GM21528 (cell line): ENCODE measurements around the gene SGMS1.
A peak's percentile ranks its signal among the peaks of the same experiment; 100 is the strongest.

Source experiments
- ATAC-seq: cut with Tn5 transposase; IDR thresholded peaks from one replicate; pipeline ENCODE4 v1.9.1; 2021; ENCODE audit warnings: mild to moderate bottlenecking, moderate library complexity; ENCODE audit not compliant: unreplicated experiment, low FRiP score

The SGMS1 gene

DNA sequence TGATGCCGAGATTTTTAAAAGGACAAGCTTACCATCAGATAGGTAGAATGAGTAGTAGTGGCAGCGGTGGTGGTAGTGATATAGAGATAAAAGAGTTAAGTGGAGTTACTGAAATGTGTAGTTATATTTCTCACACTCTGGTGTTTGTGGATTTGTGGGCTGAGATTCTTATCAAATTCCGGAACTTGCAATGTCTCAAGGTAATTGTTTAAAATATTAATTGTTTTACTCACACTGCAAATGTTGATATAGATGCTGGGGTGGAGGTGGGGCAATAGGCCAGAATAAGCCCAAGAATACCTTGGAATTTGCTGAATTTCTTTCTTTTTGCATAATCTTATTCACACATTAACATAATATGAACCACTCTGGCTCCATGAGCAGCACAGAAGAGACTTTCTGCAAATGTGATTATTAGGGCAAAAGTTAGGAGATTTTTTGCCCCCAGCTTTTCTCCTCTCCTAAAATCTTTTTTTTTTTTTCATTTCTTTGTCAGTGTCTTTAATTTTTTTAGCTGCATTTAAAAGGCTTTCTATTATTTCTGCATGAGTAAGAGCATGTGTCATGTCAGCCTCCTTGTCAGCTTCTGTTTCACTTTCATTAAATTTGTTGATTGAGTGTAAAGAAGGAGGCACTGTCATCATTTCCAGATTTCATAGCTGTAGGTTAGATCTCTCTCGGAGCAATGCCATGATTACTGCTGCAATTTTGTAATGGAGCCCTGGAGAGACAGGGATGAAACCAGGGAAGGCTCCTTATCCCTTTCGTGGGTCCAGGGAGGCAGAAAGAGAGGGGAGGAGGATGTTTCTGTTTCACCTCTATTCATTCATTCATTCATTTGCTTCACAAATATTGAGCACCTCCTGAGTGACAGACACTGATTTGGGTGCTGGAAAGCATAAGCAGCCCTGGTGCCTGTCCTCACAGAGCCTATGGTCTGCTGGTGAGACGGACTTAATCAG is 13.1 kb upstream of the SGMS1 start:
- ATAC-seq: peak; percentile 89

DNA sequence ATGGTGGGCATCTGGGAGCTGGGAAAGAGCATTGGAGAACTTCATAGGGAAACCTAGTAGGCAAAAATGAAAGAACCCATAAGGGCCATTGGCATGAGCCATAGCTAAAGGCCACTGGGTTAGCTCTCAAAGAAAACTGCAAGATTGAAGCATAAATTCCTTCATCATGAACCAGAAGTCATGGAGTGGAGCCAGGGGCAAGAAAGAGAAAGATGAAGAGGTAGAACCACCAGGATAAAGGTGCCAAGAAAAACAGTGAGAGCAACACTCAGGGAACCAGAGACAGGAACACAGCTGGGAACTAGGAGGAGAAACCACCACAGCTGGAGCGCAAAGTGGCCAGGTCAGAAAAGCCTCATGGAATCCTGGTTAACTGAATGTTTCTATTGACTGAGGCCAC is 11.5 kb upstream of the SGMS1 start:
- ATAC-seq: no peak

DNA sequence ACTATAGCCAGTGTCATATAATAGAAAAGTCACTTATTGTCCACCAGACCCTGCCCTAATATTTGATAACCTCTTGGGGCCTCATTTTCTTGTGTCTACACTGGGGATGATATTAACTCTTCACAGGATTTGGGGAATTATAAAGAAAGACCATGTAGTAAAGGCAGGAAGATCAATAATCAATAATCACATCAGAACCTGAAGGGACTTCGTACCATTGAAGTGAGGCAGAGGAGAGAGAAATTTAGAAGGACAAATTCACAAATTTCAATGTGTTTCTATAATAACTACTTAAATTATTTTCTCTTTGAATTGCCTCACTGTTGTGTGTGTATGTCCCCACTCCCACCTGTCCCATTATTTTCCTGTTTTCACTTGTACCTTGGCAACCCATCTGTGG is 10.7 kb upstream of the SGMS1 start:
- ATAC-seq: no peak

- ATAC-seq: no peak
Measured at GRCh38 chr10:50631052-50631451, 7.3 kb upstream of the SGMS1 start.

- no peak for ATAC-seq
Measured at GRCh38 chr10:50629495-50630122, 5.9 kb upstream of the SGMS1 start.

GRCh38 chr10:50627896-50628295 is 4.1 kb upstream of the SGMS1 start:
- ATAC-seq: no peak

DNA sequence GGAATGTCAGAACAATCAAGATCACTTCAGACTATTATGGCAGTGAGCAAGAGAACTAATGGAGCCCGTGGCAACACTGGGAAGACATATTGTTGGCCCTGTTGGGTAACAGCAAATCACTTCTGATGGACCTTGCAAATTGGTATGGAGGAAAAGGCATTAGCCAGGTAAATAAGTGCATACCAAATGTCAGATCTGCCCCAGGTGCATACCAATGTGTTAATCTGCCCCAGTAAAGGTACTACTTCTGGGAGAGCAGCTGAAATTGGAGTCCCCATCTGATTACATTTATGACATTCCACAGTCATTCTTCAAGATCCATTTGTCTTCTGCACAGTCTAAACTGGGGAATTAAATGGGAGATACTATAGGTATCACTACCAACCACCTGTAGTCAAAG is 3.7 kb upstream of the SGMS1 start:
- no peak for ATAC-seq

GRCh38 chr10:50625649-50626132 is 1.9 kb upstream of the SGMS1 start:
- no peak for ATAC-seq

DNA sequence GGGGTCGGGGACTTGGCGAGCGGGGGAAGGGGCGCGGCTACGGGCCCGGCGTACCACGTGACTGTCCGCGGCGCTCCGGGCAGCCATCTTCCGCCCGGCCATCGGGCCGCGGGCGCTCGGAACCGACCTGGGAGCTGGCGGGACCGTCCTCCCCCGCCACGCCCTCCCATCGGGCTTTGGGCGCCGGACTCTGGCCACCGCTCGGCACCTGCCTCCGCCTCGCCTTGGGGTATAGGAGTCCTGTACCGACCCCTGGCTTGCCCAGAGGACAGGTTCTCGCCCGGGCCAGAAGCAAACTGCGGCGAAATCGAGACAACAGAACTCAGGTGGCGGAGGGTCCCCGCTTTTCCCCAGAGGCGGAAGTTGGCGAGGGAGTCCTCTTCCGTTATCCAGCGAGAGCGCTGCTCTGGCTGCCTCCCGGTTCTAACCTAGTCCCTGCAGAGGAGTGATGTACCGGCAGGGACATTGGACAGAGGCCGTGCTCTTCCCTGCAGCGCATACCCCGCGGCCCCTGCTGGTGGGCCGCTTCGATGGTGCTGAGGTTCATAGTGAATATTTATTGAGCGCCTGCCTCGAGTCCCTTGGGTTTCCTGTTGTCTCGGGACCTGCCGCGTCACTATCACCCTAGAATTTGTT is 1.2 kb upstream of the SGMS1 start:
- peak; percentile 54 for ATAC-seq

DNA sequence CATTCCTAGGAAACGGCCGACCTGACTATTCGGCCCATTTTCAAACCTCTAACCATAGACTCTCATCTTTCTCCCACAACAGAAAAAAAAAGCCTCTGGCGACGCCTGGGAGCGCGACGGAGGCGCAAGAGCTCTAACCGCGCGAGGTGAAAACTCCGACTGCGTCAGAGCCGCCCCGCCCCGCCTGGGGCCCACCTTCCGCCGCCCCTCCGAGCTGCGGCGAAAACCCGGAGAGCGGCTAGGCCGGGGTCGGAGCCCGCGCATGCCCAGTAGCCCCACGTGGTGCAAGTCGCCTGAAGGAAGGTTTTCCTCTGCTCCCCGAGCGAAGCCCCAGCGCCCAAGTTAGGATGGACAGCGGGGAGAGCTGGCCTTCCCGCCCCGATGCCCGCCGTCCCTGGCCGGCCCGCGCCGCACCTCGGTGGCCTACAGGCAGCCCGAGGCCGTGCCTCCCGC is 683 bp upstream of the SGMS1 start:
- peak; percentile 67 for ATAC-seq

- ATAC-seq: peak; percentile 7
Measured at GRCh38 chr10:50622706-50623662, 772 bp downstream of the SGMS1 start.

DNA sequence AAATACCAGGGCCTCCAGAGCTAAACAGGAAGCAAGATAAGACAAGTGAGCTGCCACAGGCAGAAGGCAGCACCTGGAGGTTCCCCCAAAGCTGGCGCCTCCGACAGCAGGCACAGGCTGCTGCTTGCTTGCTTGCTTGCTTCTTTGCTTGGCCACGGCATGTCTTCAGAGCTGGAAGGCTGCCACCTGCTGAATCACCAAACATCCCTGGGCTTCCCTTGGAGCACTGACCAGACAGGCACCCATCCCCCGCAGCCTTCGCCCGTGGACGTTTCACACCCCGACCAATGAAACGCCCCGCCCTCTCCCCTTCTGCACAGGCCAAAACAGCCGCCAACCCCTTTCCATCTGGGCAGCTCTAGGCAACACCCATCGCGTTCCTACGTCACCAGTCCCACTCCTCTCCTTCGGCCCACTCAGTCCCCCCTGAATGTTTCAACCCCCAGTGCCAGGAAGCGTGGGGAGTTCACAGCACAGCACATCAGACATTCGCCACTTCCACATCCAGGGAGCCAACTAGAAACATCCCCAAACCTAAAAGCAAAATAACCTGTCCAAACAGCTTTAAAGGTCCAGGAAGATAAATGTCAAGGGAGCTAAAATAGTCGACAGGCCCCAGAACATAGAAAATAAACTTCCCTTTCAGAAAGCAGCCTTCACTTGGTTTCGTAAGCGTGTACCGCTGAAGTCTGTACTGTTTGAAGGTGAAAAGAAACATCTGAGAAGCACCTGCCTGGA is 1.6 kb downstream of the SGMS1 start:
- ATAC-seq: peak; percentile 31

DNA sequence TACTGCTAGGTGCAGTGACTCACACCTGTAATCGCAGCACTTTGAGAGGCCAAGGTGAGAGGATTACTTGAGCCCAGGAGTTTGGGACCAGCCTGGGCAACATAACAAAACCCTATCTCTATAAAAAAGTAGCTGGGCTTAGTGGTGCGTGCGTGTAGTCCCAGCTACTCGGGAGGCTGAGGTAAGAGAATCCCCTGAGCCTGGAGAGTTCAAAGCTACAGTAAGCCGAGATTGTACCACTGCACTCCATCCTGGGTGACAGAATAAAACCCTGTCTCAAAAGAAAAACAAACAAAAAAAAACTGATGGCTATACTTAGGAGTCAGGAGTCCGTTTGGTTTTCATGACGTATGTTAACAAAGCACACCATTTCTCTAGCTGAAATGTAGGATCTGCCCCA is 2.9 kb downstream of the SGMS1 start:
- no peak for ATAC-seq

- no peak for ATAC-seq
Measured at GRCh38 chr10:50619882-50620281, 3.9 kb downstream of the SGMS1 start.

DNA sequence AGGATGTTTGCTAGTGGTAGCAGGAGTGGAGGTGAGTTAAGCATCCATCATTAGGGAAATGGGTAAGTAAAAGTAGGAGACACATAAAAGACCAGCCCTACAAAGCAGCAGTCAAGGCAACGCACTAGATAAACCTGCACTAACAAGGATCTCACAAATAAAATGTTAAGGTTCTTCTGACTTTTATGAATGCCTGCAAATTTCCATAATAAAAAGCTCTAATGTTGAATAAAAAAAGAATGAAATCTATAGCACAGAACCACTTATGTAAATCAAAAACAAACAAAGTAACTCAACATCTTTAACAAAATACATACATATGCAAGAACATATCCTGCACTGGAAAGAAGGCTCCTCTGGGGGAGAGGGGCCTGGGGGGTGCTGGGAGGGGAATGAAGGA is 4.6 kb downstream of the SGMS1 start:
- no peak for ATAC-seq

GRCh38 chr10:50618624-50619023 is 5.1 kb downstream of the SGMS1 start:
- ATAC-seq: no peak

GRCh38 chr10:50615658-50616057 is 8.1 kb downstream of the SGMS1 start:
- no peak for ATAC-seq

DNA sequence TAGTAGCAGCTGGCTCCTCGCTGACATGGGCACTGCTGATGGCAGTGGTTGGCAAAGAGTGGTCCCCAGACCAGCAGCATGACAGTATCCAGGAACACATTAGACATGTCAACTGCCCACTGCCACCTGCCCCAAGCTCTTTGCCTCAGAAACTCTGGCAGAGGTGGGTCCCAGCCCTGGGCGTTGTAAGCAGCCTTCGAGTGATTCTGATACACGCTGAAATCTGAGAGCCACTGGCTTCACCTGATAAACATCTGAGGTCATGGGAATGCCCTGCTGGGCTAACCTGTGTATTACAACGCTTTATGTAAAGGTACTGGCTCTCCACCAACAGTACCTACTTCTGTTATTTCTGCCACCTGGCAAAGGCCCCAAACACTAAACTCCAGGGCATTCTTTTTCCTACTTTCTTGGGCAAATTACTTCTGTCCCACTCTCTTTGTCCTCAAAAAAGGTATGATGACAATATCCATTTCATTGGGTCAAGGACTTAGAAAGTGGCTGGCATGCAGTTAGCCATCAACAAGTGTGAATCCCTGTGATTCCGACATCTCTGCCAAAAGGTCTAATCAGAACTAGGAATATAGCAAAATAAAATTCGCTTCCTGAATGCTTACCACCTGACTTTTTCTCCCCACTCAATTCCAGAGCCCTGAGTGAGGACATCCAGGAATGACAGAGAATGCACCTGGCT is 9.2 kb downstream of the SGMS1 start:
- ATAC-seq: no peak
